ENCODE measurements around the gene NCKAP5L.

DNA sequence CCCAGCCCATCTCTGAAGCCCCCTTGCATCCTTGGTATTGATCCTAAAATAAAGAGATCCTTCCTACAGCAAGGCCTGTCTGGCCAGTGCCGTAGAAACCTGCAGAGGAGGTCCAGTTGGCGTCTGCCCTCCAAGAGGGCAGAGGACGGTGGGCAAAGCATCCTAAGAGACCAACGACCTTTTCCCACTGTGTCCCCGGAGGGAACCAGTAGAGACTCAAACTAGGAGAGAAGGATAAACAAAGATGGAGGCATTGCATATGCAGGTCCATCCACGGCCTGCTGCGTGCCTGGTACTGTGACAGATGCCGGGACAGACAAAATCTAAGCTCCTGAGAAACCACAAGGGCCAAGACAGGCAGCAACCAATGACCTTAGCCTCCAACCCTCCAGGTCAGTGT lies 3.8 kb downstream of the NCKAP5L start:
- TF ChIP-seq, protein P1, sequence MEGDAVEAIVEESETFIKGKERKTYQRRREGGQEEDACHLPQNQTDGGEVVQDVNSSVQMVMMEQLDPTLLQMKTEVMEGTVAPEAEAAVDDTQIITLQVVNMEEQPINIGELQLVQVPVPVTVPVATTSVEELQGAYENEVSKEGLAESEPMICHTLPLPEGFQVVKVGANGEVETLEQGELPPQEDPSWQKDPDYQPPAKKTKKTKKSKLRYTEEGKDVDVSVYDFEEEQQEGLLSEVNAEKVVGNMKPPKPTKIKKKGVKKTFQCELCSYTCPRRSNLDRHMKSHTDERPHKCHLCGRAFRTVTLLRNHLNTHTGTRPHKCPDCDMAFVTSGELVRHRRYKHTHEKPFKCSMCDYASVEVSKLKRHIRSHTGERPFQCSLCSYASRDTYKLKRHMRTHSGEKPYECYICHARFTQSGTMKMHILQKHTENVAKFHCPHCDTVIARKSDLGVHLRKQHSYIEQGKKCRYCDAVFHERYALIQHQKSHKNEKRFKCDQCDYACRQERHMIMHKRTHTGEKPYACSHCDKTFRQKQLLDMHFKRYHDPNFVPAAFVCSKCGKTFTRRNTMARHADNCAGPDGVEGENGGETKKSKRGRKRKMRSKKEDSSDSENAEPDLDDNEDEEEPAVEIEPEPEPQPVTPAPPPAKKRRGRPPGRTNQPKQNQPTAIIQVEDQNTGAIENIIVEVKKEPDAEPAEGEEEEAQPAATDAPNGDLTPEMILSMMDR (IDR thresholded peaks at IDR 0.05; ENCODE audit: extremely low read depth in 1 of 2, insufficient read depth in 1 of 2, low read depth in 1 of 2, low read length in 2 of 2), result no peak
- TF ChIP-seq POLR2A (IDR thresholded peaks at IDR 0.05; ENCODE audit: low read depth, low read length) (no peak), POLR2AphosphoS5 (IDR thresholded peaks at IDR 0.05; ENCODE audit: insufficient read depth, low read depth, low read length) (no peak), MYC (IDR thresholded peaks at IDR 0.05; ENCODE audit: low read depth, low read length) (no peak), JUN (IDR thresholded peaks at IDR 0.05; ENCODE audit: borderline replicate concordance, insufficient read depth, insufficient read length, low read depth) (no peak), FOS (IDR thresholded peaks at IDR 0.05; ENCODE audit: borderline replicate concordance, insufficient read depth, low read length) (no peak), EZH2 (IDR thresholded peaks at IDR 0.05; ENCODE audit: borderline replicate concordance, low read depth, low read length, severe bottlenecking) (no peak), GATA2 (IDR thresholded peaks at IDR 0.05; ENCODE audit: insufficient read depth, insufficient read length, low read depth, low read length) (no peak)
- TF ChIP-seq, protein P2, sequence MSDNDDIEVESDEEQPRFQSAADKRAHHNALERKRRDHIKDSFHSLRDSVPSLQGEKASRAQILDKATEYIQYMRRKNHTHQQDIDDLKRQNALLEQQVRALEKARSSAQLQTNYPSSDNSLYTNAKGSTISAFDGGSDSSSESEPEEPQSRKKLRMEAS (IDR thresholded peaks at IDR 0.05; ENCODE audit: insufficient read depth, insufficient read length), result no peak
